Lower lobe of right lung (tissue), 2 donors: Measurements from ENCODE around the gene RNU7-1. TPM values are rescaled to one million over a fixed set of nuclear protein-coding genes. Genes with fewer than 3 reads are reported as not detected.

Experiments
- ATAC-seq, 2 donors: fragments of 200-7000 bp; cut with Tn5 transposase; one replicate each; pipeline ENCODE4 v1.9.1; 2020 to 2022; ENCODE audit warnings: mild to moderate bottlenecking in 2 of 2, moderate library complexity in 2 of 2
- DNase-seq: peaks from one replicate; pipeline ENCODE4 v3.0.0-alpha.2; 2020
- H3K27ac ChIP-seq: fragments of 200-600 bp; one replicate; pipeline ENCODE4 v1.8.0; 2022
- H3K27me3 ChIP-seq: fragments of 200-600 bp; one replicate; pipeline ENCODE4 v1.8.0; 2022; ENCODE audit warnings: low read depth
- H3K36me3 ChIP-seq: fragments of 200-600 bp; one replicate; pipeline ENCODE4 v1.8.0; 2022; ENCODE audit warnings: mild to moderate bottlenecking
- H3K4me1 ChIP-seq: fragments of 200-600 bp; one replicate; pipeline ENCODE4 v1.8.0; 2022
- H3K4me3 ChIP-seq: fragments of 200-600 bp; one replicate; pipeline ENCODE4 v1.8.0; 2022; ENCODE audit warnings: mild to moderate bottlenecking
- H3K9me3 ChIP-seq: fragments of 200-600 bp; one replicate; pipeline ENCODE4 v1.8.0; 2022
- CTCF ChIP-seq: fragments of 200-600 bp; IDR thresholded peaks from one replicate; pipeline ENCODE4 v1.8.0; 2022; ENCODE audit warnings: antibody characterized with exemption, mild to moderate bottlenecking
- intact Hi-C: fragments of 100-400 bp; cut with DNase I; formaldehyde crosslinking; loops from one replicate; pipeline ENCODE4 v1.11.0; 2022
- total RNA-seq: library from RNA; stranded (reverse); fragmentation: NEBNext Ultra II Directional; extraction: Animal tissue kit (Norgen Biotek cat#: 25700); gene quantifications from one replicate; pipeline ENCODE4 v1.2.1, GENCODE V29; 2021
- donor health status: DM: no; HTN: yes; CAD: no; lungs with severe emphysema.

RNU7-1 gene
- total RNA-seq, 1 donor from 2014 or later, result not detected

DNA sequence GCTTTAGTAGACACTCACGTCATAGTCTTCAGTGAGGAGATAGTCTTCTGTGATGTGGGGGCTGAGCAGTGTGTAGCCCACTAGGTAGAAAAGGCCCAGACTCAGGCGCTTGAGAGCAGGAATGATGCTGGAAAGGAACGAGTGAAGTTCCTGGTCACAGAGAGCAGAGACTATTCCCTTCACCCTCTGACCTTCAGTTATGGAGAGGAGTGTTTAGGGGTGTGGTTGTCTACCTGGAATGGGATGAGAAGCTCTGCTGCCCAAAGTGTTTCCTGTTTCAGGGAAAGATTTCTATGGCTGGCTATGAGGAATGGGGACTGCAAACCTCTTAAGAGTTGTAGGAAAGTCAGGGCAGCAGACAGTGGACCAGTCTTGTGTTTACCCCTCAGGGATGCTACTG lies 35.8 kb downstream of the RNU7-1 start:
- peaks cover 29% of the 10 kb centered on the region for H3K4me1 ChIP-seq
- ATAC-seq (no peak), DNase-seq (no peak)
- no peaks in the 10 kb centered on the region for H3K27me3 ChIP-seq
- no peak for TF ChIP-seq CTCF
- no peak overlapping the region for H3K4me3 ChIP-seq
- H3K9me3 ChIP-seq, result no peaks in the 10 kb centered on the region
- peak overlapping the region; percentile 76 for H3K27ac ChIP-seq
- peaks cover 94% of the 10 kb centered on the region for H3K36me3 ChIP-seq
- intact Hi-C loops, result no loop called here

DNA sequence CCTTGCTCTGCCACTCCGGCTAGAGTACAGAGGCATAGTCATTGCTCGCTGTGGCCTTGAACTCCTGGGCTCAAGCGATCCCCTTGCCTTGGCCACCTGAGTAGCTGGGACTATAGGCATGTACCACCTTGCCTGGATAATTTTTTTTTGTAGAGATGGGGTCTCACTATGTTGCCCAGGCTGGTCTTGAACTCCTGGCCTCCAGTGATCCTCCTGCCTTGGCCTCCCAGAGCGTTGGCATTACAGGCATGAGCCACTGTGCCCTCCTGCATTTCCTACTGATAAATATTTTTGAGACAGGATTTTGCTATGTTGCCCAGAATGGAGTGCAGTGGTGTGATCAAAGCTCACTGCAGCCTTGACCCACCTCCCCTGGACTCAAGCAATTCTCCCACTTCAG lies 36.5 kb downstream of the RNU7-1 start:
- TF ChIP-seq CTCF, result no peak

GRCh38 chr12:6980740-6981139 lies 37.1 kb downstream of the RNU7-1 start:
- no peaks in the 10 kb centered on the region for H3K9me3 ChIP-seq
- DNase-seq, result no peak
- peaks cover 83% of the 10 kb centered on the region for H3K36me3 ChIP-seq
- intact Hi-C loops, result no loop called here
- no peak for TF ChIP-seq CTCF
- no peak overlapping the region for H3K4me3 ChIP-seq
- H3K27ac ChIP-seq, result peak overlapping the region; percentile 76
- no peaks in the 10 kb centered on the region for H3K27me3 ChIP-seq
- peaks cover 29% of the 10 kb centered on the region for H3K4me1 ChIP-seq
- peak; percentile 57 to 64 for ATAC-seq

More for the DNA sequence above, 36.5 kb downstream of the RNU7-1 start:
- no peaks in the 10 kb centered on the region for H3K27me3 ChIP-seq
- DNase-seq (no peak), ATAC-seq (no peak)
- intact Hi-C loops, result no loop called here
- peaks cover 89% of the 10 kb centered on the region for H3K36me3 ChIP-seq
- no peak overlapping the region for H3K4me3 ChIP-seq
- H3K4me1 ChIP-seq, result peaks cover 29% of the 10 kb centered on the region
- no peaks in the 10 kb centered on the region for H3K9me3 ChIP-seq
- H3K27ac ChIP-seq, result peak overlapping the region; percentile 76

- Histone ChIP-seq H3K4me3 (no peak overlapping the region), H3K27ac (peak overlapping the region; percentile 76), H3K36me3 (peaks cover 83% of the 10 kb centered on the region), H3K9me3 (no peaks in the 10 kb centered on the region), H3K4me1 (peaks cover 29% of the 10 kb centered on the region), H3K27me3 (no peaks in the 10 kb centered on the region)
- TF ChIP-seq CTCF, result no peak
- ATAC-seq, result no peak
- DNase-seq, result no peak
- intact Hi-C loops, result no loop called here
These were observed 37.8 kb downstream of the RNU7-1 start for GRCh38 chr12:6981152-6982052.

DNA sequence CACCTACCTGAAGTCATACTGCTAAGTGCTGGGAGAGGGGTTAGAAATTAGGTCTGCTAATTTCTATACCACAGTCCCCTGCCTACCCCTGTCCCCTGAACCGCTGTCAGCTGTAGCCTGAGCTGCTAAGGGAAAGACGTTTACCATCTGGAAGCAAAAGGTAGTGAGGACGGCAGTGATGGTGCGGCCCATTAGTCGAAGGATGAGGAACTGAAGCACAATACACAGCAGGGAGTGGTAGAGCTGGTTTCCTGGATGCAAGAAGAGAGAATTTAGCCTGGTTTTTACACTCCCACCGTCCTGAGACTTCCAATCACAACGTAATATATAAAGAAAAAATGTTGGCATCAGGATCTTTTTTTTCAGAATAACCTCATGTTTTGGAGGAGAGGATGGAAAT lies 38.9 kb downstream of the RNU7-1 start:
- Histone ChIP-seq H3K27ac (no peak overlapping the region), H3K9me3 (no peaks in the 10 kb centered on the region), H3K4me3 (no peak overlapping the region), H3K4me1 (peaks cover 34% of the 10 kb centered on the region), H3K36me3 (peaks cover 81% of the 10 kb centered on the region), H3K27me3 (no peaks in the 10 kb centered on the region)
- DNase-seq (no peak), ATAC-seq (no peak)
- intact Hi-C loops, result no loop called here
- no peak for TF ChIP-seq CTCF
